PC-9 (cell line): ENCODE data around the gene BLOC1S6. TPM values are rescaled to one million over a fixed set of nuclear protein-coding genes. Genes with fewer than 3 reads are reported as not detected.
A peak's percentile ranks its signal among the peaks of the same experiment; 100 is the strongest.

Experiments used
- BruUV-seq: library from RNA; stranded (reverse); fragments of 400-500 nt; replicated peaks from 2 replicates; lab custom pipeline; 2021; lab: Mats Ljungman, UMichigan
- CTCF ChIA-PET: fragments of 300-600 bp; sonication (Branson Sonifier 250); formaldehyde crosslinking; loops from one replicate; lab custom pipeline; 2022; ENCODE audit warnings: antibody characterized with exemption; lab: Charles Lee
- POLR2A ChIA-PET: fragments of 300-600 bp; sonication (Branson Sonifier 250); formaldehyde crosslinking; loops from one replicate; lab custom pipeline; 2022; ENCODE audit warnings: antibody characterized with exemption; ENCODE audit not compliant: unreplicated experiment; lab: Charles Lee
- DNase-seq, 2 experiments: peaks; one replicate each; pipeline versions ENCODE4 v3.0.0 to v3.0.0-alpha.2; 2015 to 2022; ENCODE audit warnings: mixed read lengths in 1 of 2
- H2AFZ ChIP-seq: fragments of 200-600 bp; sonication (generic); 2 replicates; pipeline ENCODE4 v1.8.1; 2017; ENCODE audit warnings: antibody characterized with exemption
- H3F3A ChIP-seq: fragments of 200-600 bp; sonication (generic); 2 replicates; pipeline ENCODE4 v1.8.1; 2017; ENCODE audit warnings: antibody characterized with exemption, mild to moderate bottlenecking, low read depth; ENCODE audit not compliant: insufficient read depth
- H3K27ac ChIP-seq: fragments of 200-600 bp; sonication (generic); 2 replicates; pipeline ENCODE4 v1.6.1; 2016; ENCODE audit warnings: mixed run types
- H3K27me3 ChIP-seq: fragments of 200-600 bp; sonication (generic); 2 replicates; pipeline ENCODE4 v1.6.1; 2016; ENCODE audit warnings: low read depth, mixed run types; ENCODE audit not compliant: insufficient read depth
- H3K36me3 ChIP-seq: fragments of 200-600 bp; sonication (generic); 2 replicates; pipeline ENCODE4 v1.6.1; 2016; ENCODE audit warnings: low read depth, mixed run types
- H3K4me1 ChIP-seq: fragments of 200-600 bp; sonication (generic); replicated peaks from 2 replicates; pipeline ENCODE4 v1.6.1; 2016; ENCODE audit warnings: mixed run types; ENCODE audit not compliant: insufficient read depth
- H3K4me2 ChIP-seq: fragments of 200-600 bp; sonication (generic); 2 replicates; pipeline ENCODE4 v1.6.1; 2017; ENCODE audit warnings: mixed run types
- H3K4me3 ChIP-seq: fragments of 200-600 bp; sonication (generic); 2 replicates; pipeline ENCODE4 v1.6.1; 2016; ENCODE audit warnings: mixed run types
- H3K79me2 ChIP-seq: fragments of 200-600 bp; sonication (generic); 2 replicates; pipeline ENCODE4 v1.6.1; 2017; ENCODE audit warnings: low read depth, mixed run types
- H3K9me2 ChIP-seq: fragments of 200-600 bp; sonication (generic); 2 replicates; pipeline ENCODE4 v1.8.1; 2017; ENCODE audit warnings: mild to moderate bottlenecking; ENCODE audit not compliant: insufficient read depth
- H3K9me3 ChIP-seq: fragments of 200-600 bp; sonication (generic); 2 replicates; pipeline ENCODE4 v1.8.1; 2016; ENCODE audit warnings: low read depth; ENCODE audit not compliant: insufficient read depth
- H4K20me1 ChIP-seq: fragments of 200-600 bp; sonication (generic); 2 replicates; pipeline ENCODE4 v1.8.1; 2017; ENCODE audit not compliant: insufficient read depth
- CTCF ChIP-seq: fragments of 200-600 bp; sonication (generic); conservative IDR thresholded peaks from 2 replicates; pipeline ENCODE4 v1.6.1; 2017; ENCODE audit warnings: mixed run types, antibody characterized with exemption, mild to moderate bottlenecking, moderate library complexity
- EZH2 ChIP-seq: fragments of 200-600 bp; sonication (generic); IDR thresholded peaks from 2 replicates; pipeline ENCODE4 v1.8.0; 2017; ENCODE audit warnings: antibody characterized with exemption, low read depth
- intact Hi-C: fragments of 100-400 bp; cut with micrococcal nuclease; formaldehyde crosslinking; loops from one replicate; pipeline ENCODE4 v1.10.0; 2022; ENCODE audit not compliant: unreplicated experiment
- total RNA-seq: library from RNA; stranded (reverse); gene quantifications from 2 replicates; pipeline ENCODE4 v1.2.3, GENCODE V29; 2021

The BLOC1S6 gene
- total RNA-seq, 1 experiment from 2014 or later = 22.7 TPM

GRCh38 chr15:45640616-45641015 is 53.4 kb downstream of the BLOC1S6 start:
- Histone ChIP-seq H2AFZ (no peak overlapping the region), H3K27ac (peak overlapping the region; percentile 90), H3K9me3 (no peaks in the 10 kb centered on the region), H3K27me3 (no peaks in the 10 kb centered on the region), H3K36me3 (no peaks in the 10 kb centered on the region), H3K4me3 (no peak overlapping the region), H3F3A (peaks cover 40% of the 10 kb centered on the region), H3K9me2 (no peaks in the 10 kb centered on the region), H3K4me1 (peaks cover 53% of the 10 kb centered on the region), H4K20me1 (no peaks in the 10 kb centered on the region), H3K79me2 (peaks cover 25% of the 10 kb centered on the region), H3K4me2 (peak overlapping the region; percentile 75)
- POLR2A ChIA-PET = interaction anchor here (0.5 kb wide), 1 partner anchor 30 kb away, joined by 3 read pairs; no protein-coding TSS in a partner anchor
- CTCF ChIA-PET = no interaction called here
- BruUV-seq = no TSS peak
- no peak for TF ChIP-seq EZH2
- no peak for TF ChIP-seq CTCF
- DNase-seq = peak; percentile 18 to 85
- intact Hi-C loops = loop anchor here (2.0 kb wide), 1 partner anchor 24 kb away; no protein-coding TSS in a partner anchor

DNA sequence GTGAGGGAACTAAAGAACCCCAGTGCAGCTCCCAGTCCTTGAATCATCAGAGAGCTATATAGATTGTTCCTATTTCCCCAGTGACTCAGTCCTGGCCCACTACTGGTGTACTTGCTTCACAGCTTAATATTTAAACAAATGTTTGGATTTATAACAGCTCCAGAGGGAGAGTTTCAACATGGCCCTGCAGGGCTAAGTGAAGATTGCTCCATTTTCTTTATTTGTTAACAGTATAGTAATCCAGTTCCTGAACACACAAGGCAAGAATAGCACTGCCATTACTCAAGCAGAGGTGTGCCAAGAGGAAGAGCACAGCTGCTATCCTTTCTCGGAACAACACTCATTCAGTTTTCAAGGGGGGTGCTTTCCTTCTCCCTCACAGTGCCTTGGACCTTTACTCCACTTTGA is 54.2 kb downstream of the BLOC1S6 start:
- H2AFZ ChIP-seq = no peak overlapping the region
- no peaks in the 10 kb centered on the region for H3K36me3 ChIP-seq
- ChIA-PET POLR2A (interaction anchor here (0.5 kb wide), 2 partner anchors 19 to 31 kb away, joined by 3 read pairs; no protein-coding TSS in a partner anchor), CTCF (interaction anchor here (0.6 kb wide), 1 partner anchor 35 kb away, joined by 4 read pairs; no protein-coding TSS in a partner anchor)
- peak overlapping the region; percentile 75 for H3K4me2 ChIP-seq
- H3K9me3 ChIP-seq = no peaks in the 10 kb centered on the region
- H3K27me3 ChIP-seq = no peaks in the 10 kb centered on the region
- TF ChIP-seq CTCF = no peak
- TF ChIP-seq EZH2 = no peak
- peaks cover 25% of the 10 kb centered on the region for H3K79me2 ChIP-seq
- H3K27ac ChIP-seq = peak overlapping the region; percentile 90
- H3K4me3 ChIP-seq = peak overlapping the region; percentile 34; the same call in 1 of the 2 replicates
- H3F3A ChIP-seq = peaks cover 40% of the 10 kb centered on the region
- no TSS peak for BruUV-seq
- peak; percentile 31 to 95 for DNase-seq
- H3K4me1 ChIP-seq = peaks cover 59% of the 10 kb centered on the region
- no peaks in the 10 kb centered on the region for H4K20me1 ChIP-seq
- no peaks in the 10 kb centered on the region for H3K9me2 ChIP-seq
- intact Hi-C loops = loop anchor here (2.0 kb wide), 1 partner anchor 25 kb away; no protein-coding TSS in a partner anchor

DNA sequence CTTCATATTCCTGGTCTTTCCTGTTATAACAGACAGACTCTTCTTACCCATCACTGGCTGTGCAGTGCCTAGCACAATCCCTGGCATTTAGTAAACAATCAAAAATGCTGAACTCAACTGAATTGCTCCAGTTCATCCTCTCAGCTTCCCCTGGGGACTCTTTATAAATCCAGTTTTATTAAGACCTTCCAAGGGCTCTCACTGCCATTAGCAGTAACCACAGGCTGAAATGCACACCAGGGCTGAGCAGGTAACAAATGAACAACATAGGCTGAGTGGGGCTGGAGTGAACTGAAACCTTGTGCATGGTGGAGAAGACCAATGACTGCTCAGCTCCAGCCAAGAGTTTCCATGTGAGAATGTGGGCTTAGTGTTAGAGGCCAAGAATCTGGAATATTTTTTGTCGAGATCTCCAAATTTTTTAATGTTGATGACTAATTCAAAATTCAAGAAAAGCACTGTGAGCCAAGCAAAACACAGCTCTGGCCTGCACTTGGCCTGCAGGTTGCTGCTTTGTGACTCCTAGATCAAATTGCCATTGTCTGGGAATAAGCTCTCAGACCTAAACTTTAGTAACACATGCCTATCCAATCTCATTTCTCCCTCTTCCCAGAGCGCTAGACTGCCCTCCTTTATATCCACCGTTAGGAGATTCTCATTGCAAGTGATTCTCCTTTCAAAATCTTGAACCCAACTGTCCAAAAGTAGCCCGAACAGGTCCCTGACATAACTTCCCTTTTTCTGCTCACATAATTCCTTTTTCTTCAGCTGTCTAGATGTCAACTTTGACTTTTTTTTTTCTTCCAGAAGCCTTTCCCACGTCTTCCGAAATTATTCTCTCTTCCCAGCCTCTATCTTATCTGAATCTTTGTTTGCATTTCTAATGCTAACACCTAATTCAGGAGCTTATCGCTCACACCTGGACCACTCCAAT is 55.1 kb downstream of the BLOC1S6 start:
- intact Hi-C loops = loop anchor here (2.0 kb wide), 1 partner anchor 25 kb away; no protein-coding TSS in a partner anchor
- Histone ChIP-seq H2AFZ (no peak overlapping the region), H3K27ac (peak overlapping the region; percentile 90), H3K36me3 (no peaks in the 10 kb centered on the region), H3K4me1 (peaks cover 59% of the 10 kb centered on the region), H3K4me2 (peak overlapping the region; percentile 75), H3F3A (peaks cover 40% of the 10 kb centered on the region), H4K20me1 (no peaks in the 10 kb centered on the region), H3K27me3 (no peaks in the 10 kb centered on the region), H3K9me3 (no peaks in the 10 kb centered on the region), H3K79me2 (peaks cover 28% of the 10 kb centered on the region), H3K9me2 (no peaks in the 10 kb centered on the region), H3K4me3 (peak overlapping the region; percentile 34; the same call in 1 of the 2 replicates)
- ChIA-PET POLR2A (interaction anchor here (0.5 kb wide), 1 partner anchor 18 kb away, joined by 3 read pairs; no protein-coding TSS in a partner anchor), CTCF (interaction anchor here (0.6 kb wide), 1 partner anchor 1214 kb away, joined by 3 read pairs; no protein-coding TSS in a partner anchor)
- DNase-seq = peak; percentile 22 to 46
- TF ChIP-seq CTCF (no peak), EZH2 (no peak)
- BruUV-seq = no TSS peak
